Endothelial cell (in vitro differentiated cells): ENCODE data around the gene POLR3K. TPM values are rescaled to one million over a fixed set of nuclear protein-coding genes. Genes with fewer than 3 reads are reported as not detected.
A peak's percentile ranks its signal among the peaks of the same experiment; 100 is the strongest.

ENCODE experiments used
- DNase-seq: peaks from one replicate; pipeline ENCODE4 v3.0.0; 2021; ENCODE audit warnings: low spot score
- H3K27ac Mint-ChIP-seq: one replicate; pipeline ENCODE4 v1.8.0; 2021; ENCODE audit warnings: mixed read lengths, inconsistent platforms; ENCODE audit not compliant: unreplicated experiment
- H3K27me3 Mint-ChIP-seq: one replicate; pipeline ENCODE4 v1.8.0; 2021; ENCODE audit warnings: mild to moderate bottlenecking, moderate library complexity, mixed read lengths, inconsistent platforms; ENCODE audit not compliant: unreplicated experiment
- H3K36me3 Mint-ChIP-seq: one replicate; pipeline ENCODE4 v1.8.0; 2021; ENCODE audit warnings: mild to moderate bottlenecking, low read depth, mixed read lengths, inconsistent platforms; ENCODE audit not compliant: unreplicated experiment
- H3K4me1 Mint-ChIP-seq: one replicate; pipeline ENCODE4 v1.8.0; 2021; ENCODE audit warnings: mild to moderate bottlenecking, mixed read lengths, inconsistent platforms; ENCODE audit not compliant: unreplicated experiment
- H3K4me3 Mint-ChIP-seq: one replicate; pipeline ENCODE4 v1.8.0; 2021; ENCODE audit warnings: mild to moderate bottlenecking, mixed read lengths, inconsistent platforms; ENCODE audit not compliant: unreplicated experiment
- H3K9me3 Mint-ChIP-seq: one replicate; pipeline ENCODE4 v1.8.0; 2021; ENCODE audit warnings: mixed read lengths, inconsistent platforms; ENCODE audit not compliant: unreplicated experiment
- CTCF ChIP-seq: fragments of 200-600 bp; sonication (generic); IDR thresholded peaks from one replicate; pipeline ENCODE4 v1.5.0; 2021; ENCODE audit warnings: antibody characterized with exemption; ENCODE audit not compliant: unreplicated experiment
- total RNA-seq: library from RNA; stranded (reverse); fragmentation: NEBNext Ultra II Directional; extraction: Animal tissue kit (Norgen Biotek cat#: 25700); gene quantifications from one replicate; pipeline ENCODE4 v1.2.1, GENCODE V29; 2021; ENCODE audit not compliant: unreplicated experiment

The POLR3K gene
- total RNA-seq, 1 donor from 2014 or later = 11.9 TPM

- H3K9me3 Mint-ChIP-seq = no peaks in the 10 kb centered on the region
- peaks cover 7% of the 10 kb centered on the region for H3K4me1 Mint-ChIP-seq
- H3K27me3 Mint-ChIP-seq = peaks cover 6% of the 10 kb centered on the region
- H3K27ac Mint-ChIP-seq = no peak overlapping the region
- H3K4me3 Mint-ChIP-seq = no peak overlapping the region
- DNase-seq = no peak
- H3K36me3 Mint-ChIP-seq = peaks cover 9% of the 10 kb centered on the region
- TF ChIP-seq CTCF = no peak
Observed at GRCh38 chr16:37511-37910, 15.9 kb downstream of the POLR3K start.

GRCh38 chr16:36336-36984, 16.9 kb downstream of the POLR3K start:
- H3K27ac Mint-ChIP-seq = no peak overlapping the region
- H3K36me3 Mint-ChIP-seq = no peaks in the 10 kb centered on the region
- H3K9me3 Mint-ChIP-seq = no peaks in the 10 kb centered on the region
- peaks cover 6% of the 10 kb centered on the region for H3K27me3 Mint-ChIP-seq
- DNase-seq = no peak
- no peak for TF ChIP-seq CTCF
- H3K4me3 Mint-ChIP-seq = no peak overlapping the region
- H3K4me1 Mint-ChIP-seq = peaks cover 6% of the 10 kb centered on the region

GRCh38 chr16:35678-36305, 17.6 kb downstream of the POLR3K start:
- Mint-ChIP-seq H3K4me1 (peaks cover 6% of the 10 kb centered on the region), H3K4me3 (peak overlapping the region; percentile 60), H3K27me3 (peaks cover 6% of the 10 kb centered on the region), H3K9me3 (no peaks in the 10 kb centered on the region), H3K27ac (no peak overlapping the region), H3K36me3 (no peaks in the 10 kb centered on the region)
- no peak for TF ChIP-seq CTCF
- no peak for DNase-seq

DNA sequence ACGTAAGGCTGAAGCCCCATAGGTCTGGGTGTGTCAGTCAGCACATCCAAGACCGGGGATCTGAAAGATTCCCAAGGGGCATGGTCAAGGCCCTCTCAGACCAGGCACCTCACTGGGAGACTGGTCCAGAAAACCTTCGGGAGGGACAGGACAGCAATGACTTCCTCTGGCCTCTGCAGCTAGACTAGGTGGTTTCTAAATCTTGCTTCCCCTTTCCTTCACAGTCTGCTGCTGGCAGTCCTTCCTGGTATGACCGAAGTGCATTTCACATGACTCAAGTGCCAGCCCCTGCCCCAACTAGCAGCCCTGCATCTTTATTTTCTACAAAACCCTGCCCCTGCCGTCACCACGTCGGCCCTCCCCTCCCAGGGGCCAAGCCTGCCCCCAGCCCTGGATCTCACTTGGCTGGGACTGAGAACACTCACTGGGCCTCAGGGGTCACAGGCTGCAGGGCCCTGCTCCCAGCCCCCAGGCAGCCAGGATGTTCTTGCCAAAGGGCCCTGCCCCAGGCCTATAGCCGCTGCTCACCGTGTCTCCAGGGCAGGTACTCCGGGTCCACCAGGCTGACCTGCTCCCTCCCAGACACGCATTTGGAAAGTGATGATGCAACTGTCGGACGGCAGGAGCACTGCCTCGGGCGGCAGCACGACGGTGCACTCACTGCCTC, 18.3 kb downstream of the POLR3K start:
- DNase-seq = no peak

More for the DNA sequence above, 18.3 kb downstream of the POLR3K start:
- Mint-ChIP-seq H3K27ac (no peak overlapping the region), H3K4me1 (peaks cover 6% of the 10 kb centered on the region), H3K27me3 (peaks cover 6% of the 10 kb centered on the region), H3K4me3 (no peak overlapping the region), H3K36me3 (no peaks in the 10 kb centered on the region), H3K9me3 (no peaks in the 10 kb centered on the region)
- no peak for TF ChIP-seq CTCF
